Ishikawa (cell line): ENCODE data around the gene IFI30.

Experiments
- CEBPB ChIP-seq: IDR thresholded peaks from 2 replicates; pipeline ENCODE4 v1.6.1; 2012
- CREB1 ChIP-seq: IDR thresholded peaks from 2 replicates; pipeline ENCODE4 v1.6.1; 2012; ENCODE audit warnings: low read depth
- EGR1 ChIP-seq: IDR thresholded peaks from 2 replicates; pipeline ENCODE4 v1.6.1; 2012
- EP300 ChIP-seq: IDR thresholded peaks from 2 replicates; pipeline ENCODE4 v1.6.1; 2012; ENCODE audit warnings: borderline replicate concordance
- FOXM1 ChIP-seq: IDR thresholded peaks from 2 replicates; pipeline ENCODE4 v1.6.1; 2012; ENCODE audit warnings: low read depth, borderline replicate concordance
- MAX ChIP-seq: IDR thresholded peaks from 2 replicates; pipeline ENCODE4 v1.6.1; 2012
- RAD21 ChIP-seq: IDR thresholded peaks from 2 replicates; pipeline ENCODE4 v1.6.1; 2012; ENCODE audit warnings: low read depth
- REST ChIP-seq: IDR thresholded peaks from 2 replicates; pipeline ENCODE4 v1.6.1; 2012; ENCODE audit warnings: low read depth, mild to moderate bottlenecking
- TAF1 ChIP-seq: IDR thresholded peaks from 2 replicates; pipeline ENCODE4 v1.6.1; 2012; ENCODE audit warnings: low read depth, mild to moderate bottlenecking
- TCF12 ChIP-seq: IDR thresholded peaks from 2 replicates; pipeline ENCODE4 v1.6.1; 2012; ENCODE audit warnings: low read depth
- TEAD4 ChIP-seq: IDR thresholded peaks from 2 replicates; pipeline ENCODE4 v1.6.1; 2012
- USF1 ChIP-seq: IDR thresholded peaks from 2 replicates; pipeline ENCODE4 v1.6.1; 2012
- YY1 ChIP-seq: IDR thresholded peaks from 2 replicates; pipeline ENCODE4 v1.6.1; 2012; ENCODE audit warnings: low read depth
- ZBTB7A ChIP-seq: IDR thresholded peaks from 2 replicates; pipeline ENCODE4 v1.6.1; 2012; ENCODE audit warnings: low read depth

GRCh38 chr19:18165794-18166544 is 7.6 kb upstream of the IFI30 start:
- no peak for TF ChIP-seq RAD21
- no peak for TF ChIP-seq CREB1
- no peak for TF ChIP-seq YY1
- TF ChIP-seq FOXM1: no peak
- TF ChIP-seq EP300: no peak
- TF ChIP-seq CEBPB: no peak
- TF ChIP-seq TAF1: no peak
- TF ChIP-seq MAX: no peak
- TF ChIP-seq EGR1: no peak
- no peak for TF ChIP-seq USF1
- no peak for TF ChIP-seq TEAD4
- no peak for TF ChIP-seq REST
- no peak for TF ChIP-seq ZBTB7A
- no peak for TF ChIP-seq TCF12
